NT2/D1 (cell line): ENCODE measurements around the gene MAGEB3.

Source experiments
- SUZ12 ChIP-seq: IDR thresholded peaks from 2 replicates; pipeline ENCODE4 v1.6.1; 2011; ENCODE audit not compliant: insufficient read length, insufficient read depth; ENCODE audit errors: extremely low read depth
- YY1 ChIP-seq: IDR thresholded peaks from 2 replicates; pipeline ENCODE4 v1.6.1; 2011; ENCODE audit not compliant: insufficient read length, insufficient read depth
- ZNF274 ChIP-seq: IDR thresholded peaks from 2 replicates; pipeline ENCODE4 v1.6.1; 2011; ENCODE audit warnings: mild to moderate bottlenecking, low read depth, low read length

DNA sequence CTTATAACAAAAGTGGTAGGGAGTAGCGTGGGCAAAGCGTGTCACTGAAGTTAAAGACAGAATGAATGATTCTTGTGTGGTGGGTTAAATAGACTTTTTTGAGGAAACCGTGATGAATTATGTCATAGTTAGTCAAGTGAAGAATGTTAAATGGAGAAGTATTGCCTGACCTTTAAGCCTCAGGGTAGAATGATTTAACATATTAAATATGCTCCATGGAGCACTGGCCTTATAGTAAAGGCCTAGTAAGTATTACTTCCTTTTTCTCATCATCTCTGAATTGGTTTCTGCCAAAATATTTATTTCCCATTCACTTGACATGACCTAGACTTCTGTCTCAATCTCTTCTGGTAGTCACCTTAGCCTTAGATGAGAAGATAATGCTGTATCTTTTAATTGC, 40.2 kb downstream of the MAGEB3 start:
- no peak for TF ChIP-seq YY1
- no peak for TF ChIP-seq ZNF274
- TF ChIP-seq SUZ12 = no peak
